ENCODE measurements around the gene CAPZB. TPM values are rescaled to one million over a fixed set of nuclear protein-coding genes. Genes with fewer than 3 reads are reported as not detected.

Gene CAPZB
- total RNA-seq, 1 experiment from 2014 or later, result 348 TPM

- peaks cover 61 to 64% of the 10 kb centered on the region in 2 experiments for H3K4me1 Mint-ChIP-seq
- H3K27me3 Mint-ChIP-seq (ENCODE audit: low read depth), result no peaks in the 10 kb centered on the region
- H3K27me3 ChIP-seq (ENCODE audit: insufficient read depth, low read length), result no peaks in the 10 kb centered on the region
- H3K14ac ChIP-seq (ENCODE audit: insufficient read depth, low read length), result peak overlapping the region; percentile 26; the same call in 1 of the 2 replicates
- no peak overlapping the region for H3K4me2 ChIP-seq (ENCODE audit: insufficient read depth, insufficient read length, low read length)
- H3K9me3 ChIP-seq (ENCODE audit: control insufficient read depth, low read depth, low read length), result no peaks in the 10 kb centered on the region
- no peak overlapping the region for H3K27ac ChIP-seq (ENCODE audit: insufficient read length, low read depth, low read length)
- no peak overlapping the region for H2BK20ac ChIP-seq (ENCODE audit: low read depth, low read length, poor library complexity, severe bottlenecking)
- no CpG with 5 or more reads among the region's 6 CpGs for WGBS (ENCODE audit: extremely low coverage, insufficient read length, low lambda C conversion rate)
- no peak overlapping the region for H3K9ac ChIP-seq (ENCODE audit: extremely low read depth, insufficient read length, low read length)
- H3K4me1 ChIP-seq (ENCODE audit: insufficient read depth, low read length), result peaks cover 38% of the 10 kb centered on the region
- H4K91ac ChIP-seq (ENCODE audit: insufficient read length, low read depth, low read length), result no peak overlapping the region
- no peak overlapping the region for H2BK15ac ChIP-seq (ENCODE audit: low read depth, low read length)
- no peak overlapping the region for H3T11ph ChIP-seq (ENCODE audit: low read length)
- 0 out of 7 replicates have a peak overlapping the region, but pooled peaks of 1 of the 3 experiments have one; percentile 62 for H3K27ac Mint-ChIP-seq
- H3K79me1 ChIP-seq (ENCODE audit: insufficient read depth, low read depth, low read length, poor library complexity, severe bottlenecking), result peaks cover 12% of the 10 kb centered on the region
- no peak overlapping the region for H2BK12ac ChIP-seq (ENCODE audit: insufficient read length, low read depth, low read length)
- DNase-seq, result no peak
- H3K4ac ChIP-seq (ENCODE audit: low read depth, low read length), result no peak overlapping the region
- H3K56ac ChIP-seq (ENCODE audit: insufficient read length, low read depth, low read length), result no peak overlapping the region
- H3K36me3 Mint-ChIP-seq (ENCODE audit: insufficient read depth in 1 of 3, low read depth in 3 of 3), result peaks cover 14 to 30% (median 30%) of the 10 kb centered on the region in 3 experiments; a peak in 6 of 7 replicates
- no peaks in the 10 kb centered on the region for H3K9me3 Mint-ChIP-seq
- peak overlapping the region in 1 of 2 experiments; percentile 54; a peak in 2 of 5 replicates for H3K4me3 Mint-ChIP-seq
- TF ChIP-seq CTCF (conservative IDR thresholded peaks at IDR 0.05), result no peak
- no peak overlapping the region for H2BK5ac ChIP-seq (ENCODE audit: insufficient read length, low read length)
- H3K18ac ChIP-seq (ENCODE audit: insufficient read length, low read depth, low read length), result no peak overlapping the region
- peaks cover 85% of the 10 kb centered on the region for H3K79me2 ChIP-seq (ENCODE audit: insufficient read depth, low read length)
- no peak overlapping the region for H2AK5ac ChIP-seq (ENCODE audit: insufficient read length, low read length)
- H3K23ac ChIP-seq (ENCODE audit: insufficient read length, low read depth, low read length), result no peak overlapping the region
- no peak overlapping the region for H2AFZ ChIP-seq (ENCODE audit: low read length)
- H4K5ac ChIP-seq (ENCODE audit: insufficient read length, low read depth, low read length), result no peak overlapping the region
- H3K23me2 ChIP-seq (ENCODE audit: insufficient read length, low read depth, low read length, poor library complexity, severe bottlenecking), result peaks cover 8% of the 10 kb centered on the region
- H2BK120ac ChIP-seq (ENCODE audit: low read depth, low read length, poor library complexity, severe bottlenecking), result no peak overlapping the region
- no peaks in the 10 kb centered on the region for H4K20me1 ChIP-seq (ENCODE audit: control insufficient read depth, insufficient read depth, insufficient read length)
- H4K8ac ChIP-seq (replicated peaks; ENCODE audit: insufficient read length, low read depth, low read length), result no peak overlapping the region
These were observed 5.1 kb downstream of the CAPZB start for GRCh38 chr1:19480282-19480681.

Data from H9 (cell line).